Liver (tissue), 9 donors: ENCODE data around the gene BACH1. TPM values are rescaled to one million over a fixed set of nuclear protein-coding genes. Genes with fewer than 3 reads are reported as not detected.

Experiments used
- DNase-seq: peaks from one replicate; pipeline ENCODE4 v3.0.0-alpha.2; 2017; ENCODE audit warnings: low spot score
- H3K27ac ChIP-seq, 2 donors: one replicate each; pipeline ENCODE4 v1.7.0; 2013; ENCODE audit warnings: inconsistent platforms in 2 of 2, low read length in 2 of 2, control low read depth in 1 of 2, low read depth in 1 of 2, mild to moderate bottlenecking in 1 of 2
- H3K27me3 ChIP-seq, 4 donors: one replicate each; pipeline versions ENCODE4 v1.6.1 to v1.7.0; 2013; ENCODE audit warnings: low read length in 3 of 4, inconsistent platforms in 1 of 4, mild to moderate bottlenecking in 1 of 4, moderate library complexity in 1 of 4; ENCODE audit not compliant: control insufficient read depth in 4 of 4, insufficient read depth in 4 of 4
- H3K36me3 ChIP-seq, 4 donors: one replicate each; pipeline versions ENCODE4 v1.6.1 to v1.7.0; 2013; ENCODE audit warnings: low read length in 3 of 4, mild to moderate bottlenecking in 3 of 4, low read depth in 1 of 4, moderate library complexity in 1 of 4; ENCODE audit not compliant: control insufficient read depth in 4 of 4, insufficient read depth in 3 of 4
- H3K4me1 ChIP-seq, 4 donors: one replicate each; pipeline versions ENCODE4 v1.6.1 to v1.7.0; 2013; ENCODE audit warnings: low read length in 3 of 4, mild to moderate bottlenecking in 3 of 4, moderate library complexity in 1 of 4; ENCODE audit not compliant: control insufficient read depth in 4 of 4, insufficient read depth in 4 of 4
- H3K4me3 ChIP-seq, 3 donors: one replicate each; pipeline versions ENCODE4 v1.6.1 to v1.7.0; 2013; ENCODE audit warnings: low read length in 3 of 3, control low read depth in 1 of 3, low read depth in 1 of 3, mild to moderate bottlenecking in 1 of 3
- H3K9ac ChIP-seq, 2 donors: one replicate each; pipeline ENCODE4 v1.7.0; 2013; ENCODE audit warnings: low read length in 2 of 2, mild to moderate bottlenecking in 2 of 2, moderate library complexity in 2 of 2, control low read depth in 1 of 2, low read depth in 1 of 2
- H3K9me3 ChIP-seq, 4 donors: one replicate each; pipeline versions ENCODE4 v1.6.1 to v1.7.0; 2013; ENCODE audit warnings: low read length in 3 of 4; ENCODE audit not compliant: control insufficient read depth in 4 of 4
- EGR1 ChIP-seq, 2 donors: IDR thresholded peaks; 2 replicates each; pipeline ENCODE4 v1.6.1; 2016 to 2018; ENCODE audit warnings: antibody characterized with exemption in 2 of 2, low read depth in 2 of 2
- FOXA1 ChIP-seq: IDR thresholded peaks from 2 replicates; pipeline ENCODE4 v1.6.1; 2016; ENCODE audit warnings: antibody characterized with exemption
- FOXA2 ChIP-seq: IDR thresholded peaks from 2 replicates; pipeline ENCODE4 v1.6.1; 2016; ENCODE audit warnings: antibody characterized with exemption
- GABPA ChIP-seq, 2 donors: IDR thresholded peaks in 1 of 2; conservative IDR thresholded peaks in 1 of 2; 2 replicates each; pipeline ENCODE4 v1.6.1; 2016; ENCODE audit warnings: antibody characterized with exemption in 2 of 2, mild to moderate bottlenecking in 1 of 2, moderate library complexity in 1 of 2
- HNF4A ChIP-seq, 2 donors: conservative IDR thresholded peaks; 2 replicates each; pipeline ENCODE4 v1.6.1; 2016; ENCODE audit warnings: antibody characterized with exemption in 2 of 2, mild to moderate bottlenecking in 2 of 2
- HNF4G ChIP-seq: IDR thresholded peaks from 2 replicates; pipeline ENCODE4 v1.6.1; 2016; ENCODE audit warnings: antibody characterized with exemption
- JUND ChIP-seq, 2 donors: IDR thresholded peaks; 2 replicates each; pipeline ENCODE4 v1.6.1; 2016; ENCODE audit warnings: antibody characterized with exemption in 2 of 2
- NR2F2 ChIP-seq: IDR thresholded peaks from 2 replicates; pipeline ENCODE4 v1.6.1; 2016; ENCODE audit warnings: antibody characterized with exemption
- RAD21 ChIP-seq, 2 donors: IDR thresholded peaks; 2 replicates each; pipeline ENCODE4 v1.6.1; 2016; ENCODE audit warnings: antibody characterized with exemption in 2 of 2, mild to moderate bottlenecking in 2 of 2
- RXRA ChIP-seq, 2 donors: IDR thresholded peaks; 2 replicates each; pipeline ENCODE4 v1.6.1; 2017 to 2018; ENCODE audit warnings: antibody characterized with exemption in 2 of 2, mild to moderate bottlenecking in 1 of 2
- SP1 ChIP-seq: IDR thresholded peaks from 2 replicates; pipeline ENCODE4 v1.6.1; 2018; ENCODE audit warnings: antibody characterized with exemption, mild to moderate bottlenecking
- TAF1 ChIP-seq: conservative IDR thresholded peaks from 2 replicates; pipeline ENCODE4 v1.6.1; 2016; ENCODE audit warnings: antibody characterized with exemption, mild to moderate bottlenecking
- YY1 ChIP-seq: IDR thresholded peaks from 2 replicates; pipeline ENCODE4 v1.6.1; 2016; ENCODE audit warnings: antibody characterized with exemption, mild to moderate bottlenecking
- WGBS: extraction: QIAGEN DNeasy Blood & Tissue Kit; methylation state at CpG from one replicate; pipeline ENCODE4 v1.1.7; 2013; 5-methylcytosine and 5-hydroxymethylcytosine counted together
- polyA plus RNA-seq, 2 donors: library from polyadenylated mRNA; stranded (reverse) in 1 of 2; unstranded in 1 of 2; fragments of 200-250 nt in 1 of 2; fragments of >200 nt in 1 of 2; fragmentation: Nextera tagmentation in 1 of 2; extraction: Ambion mirVana in 1 of 2; gene quantifications; one replicate each; pipeline versions ENCODE4 v1.2.1 to v1.2.3, GENCODE V29; 2013 to 2015
- total RNA-seq, 2 donors: library from RNA; depleted of rRNA; stranded (reverse); fragments of >200 nt; gene quantifications; one replicate each; pipeline ENCODE4 v1.2.3, GENCODE V29; 2014
- TF ChIP-seq, protein P1 (sequence below): IDR thresholded peaks from 2 replicates; pipeline ENCODE4 v1.6.1; 2016; ENCODE audit warnings: antibody characterized with exemption
- TF ChIP-seq, protein P2 (sequence below): fragments of 150-350 bp; IDR thresholded peaks from 2 replicates; pipeline ENCODE4 v1.5.1; 2017; ENCODE audit warnings: improper control_type of control experiment, low read depth, low read length; ENCODE audit not compliant: missing input control
- TF ChIP-seq, protein P3 (sequence below): IDR thresholded peaks from 2 replicates; pipeline ENCODE4 v1.6.1; 2016; ENCODE audit warnings: antibody characterized with exemption, mild to moderate bottlenecking
- TF ChIP-seq, protein P4 (sequence below): IDR thresholded peaks from 2 replicates; pipeline ENCODE4 v1.6.1; 2016; ENCODE audit warnings: antibody characterized with exemption
- TF ChIP-seq, protein P5 (sequence below): IDR thresholded peaks from 2 replicates; pipeline ENCODE4 v1.6.1; 2016; ENCODE audit warnings: antibody characterized with exemption
- donor health status: healthy.
- donor health status: healthy.
- donor health status: healthy.
- donor health status: healthy.
- donor health status: healthy.

Gene BACH1
- total and polyA plus RNA-seq, 4 donors: 7.5 to 47.1 (median 19.9) TPM

DNA sequence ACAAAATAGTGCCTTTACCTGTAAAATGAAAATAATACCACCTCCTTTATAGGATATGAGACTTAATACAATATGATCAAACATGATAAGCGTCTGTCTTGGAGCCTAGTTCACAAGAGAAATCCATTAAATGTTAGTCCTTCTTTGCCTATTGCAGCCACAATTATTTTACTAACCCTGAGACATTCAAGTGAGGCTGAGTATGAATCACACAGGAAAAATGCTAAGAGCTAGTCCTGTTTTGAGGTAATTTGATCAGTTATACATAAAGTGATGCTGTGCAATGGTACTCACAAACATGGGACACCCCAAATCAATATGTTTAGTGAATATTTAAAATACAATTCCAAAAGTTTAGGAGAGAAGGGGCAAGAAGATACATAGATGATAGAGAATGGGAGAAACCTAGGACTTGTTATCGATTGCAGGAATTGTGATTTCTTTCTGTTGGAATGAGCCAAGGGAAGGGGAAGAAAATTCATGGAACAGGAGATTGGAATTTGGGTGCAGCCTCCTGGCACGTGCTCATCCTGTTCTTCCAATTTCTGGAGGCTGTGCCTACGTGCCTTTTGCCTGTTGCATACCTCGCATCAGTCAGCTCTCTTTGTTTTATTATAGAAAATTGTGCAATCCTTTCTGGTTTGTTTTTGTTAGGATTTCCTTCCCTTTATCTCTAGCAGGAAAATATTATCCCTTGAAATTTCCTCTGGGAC lies 39.9 kb upstream of the BACH1 start:
- peaks cover 0 to 4% (median 0%) of the 10 kb centered on the region in 4 donors for H3K4me1 ChIP-seq
- H3K4me3 ChIP-seq: no peak overlapping the region
- H3K36me3 ChIP-seq: no peaks in the 10 kb centered on the region
- H3K9me3 ChIP-seq: peaks cover 0 to 5% (median 3%) of the 10 kb centered on the region in 4 donors
- DNase-seq: no peak
- WGBS: 49% methylated on average over 5 of the region's 5 CpGs
- TF ChIP-seq HNF4G (no peak), RXRA (IDR thresholded peaks at IDR 0.05) (peak in 1 of 2 donors; percentile 7), JUND (IDR thresholded peaks at IDR 0.05) (no peak), HNF4A (conservative IDR thresholded peaks at IDR 0.05) (no peak), GABPA (IDR thresholded peaks at IDR 0.05 in 1 of 2, conservative IDR thresholded peaks at IDR 0.05 in 1 of 2) (no peak), SP1 (no peak), TAF1 (no peak), RAD21 (IDR thresholded peaks at IDR 0.05) (peak in 1 of 2 donors; percentile 17), EGR1 (IDR thresholded peaks at IDR 0.05; ENCODE audit: low read depth in 2 of 2) (no peak), FOXA1 (no peak), FOXA2 (no peak), YY1 (no peak), NR2F2 (no peak)
- TF ChIP-seq, protein P1, sequence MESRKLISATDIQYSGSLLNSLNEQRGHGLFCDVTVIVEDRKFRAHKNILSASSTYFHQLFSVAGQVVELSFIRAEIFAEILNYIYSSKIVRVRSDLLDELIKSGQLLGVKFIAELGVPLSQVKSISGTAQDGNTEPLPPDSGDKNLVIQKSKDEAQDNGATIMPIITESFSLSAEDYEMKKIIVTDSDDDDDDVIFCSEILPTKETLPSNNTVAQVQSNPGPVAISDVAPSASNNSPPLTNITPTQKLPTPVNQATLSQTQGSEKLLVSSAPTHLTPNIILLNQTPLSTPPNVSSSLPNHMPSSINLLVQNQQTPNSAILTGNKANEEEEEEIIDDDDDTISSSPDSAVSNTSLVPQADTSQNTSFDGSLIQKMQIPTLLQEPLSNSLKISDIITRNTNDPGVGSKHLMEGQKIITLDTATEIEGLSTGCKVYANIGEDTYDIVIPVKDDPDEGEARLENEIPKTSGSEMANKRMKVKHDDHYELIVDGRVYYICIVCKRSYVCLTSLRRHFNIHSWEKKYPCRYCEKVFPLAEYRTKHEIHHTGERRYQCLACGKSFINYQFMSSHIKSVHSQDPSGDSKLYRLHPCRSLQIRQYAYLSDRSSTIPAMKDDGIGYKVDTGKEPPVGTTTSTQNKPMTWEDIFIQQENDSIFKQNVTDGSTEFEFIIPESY: no peak
- TF ChIP-seq, protein P2, sequence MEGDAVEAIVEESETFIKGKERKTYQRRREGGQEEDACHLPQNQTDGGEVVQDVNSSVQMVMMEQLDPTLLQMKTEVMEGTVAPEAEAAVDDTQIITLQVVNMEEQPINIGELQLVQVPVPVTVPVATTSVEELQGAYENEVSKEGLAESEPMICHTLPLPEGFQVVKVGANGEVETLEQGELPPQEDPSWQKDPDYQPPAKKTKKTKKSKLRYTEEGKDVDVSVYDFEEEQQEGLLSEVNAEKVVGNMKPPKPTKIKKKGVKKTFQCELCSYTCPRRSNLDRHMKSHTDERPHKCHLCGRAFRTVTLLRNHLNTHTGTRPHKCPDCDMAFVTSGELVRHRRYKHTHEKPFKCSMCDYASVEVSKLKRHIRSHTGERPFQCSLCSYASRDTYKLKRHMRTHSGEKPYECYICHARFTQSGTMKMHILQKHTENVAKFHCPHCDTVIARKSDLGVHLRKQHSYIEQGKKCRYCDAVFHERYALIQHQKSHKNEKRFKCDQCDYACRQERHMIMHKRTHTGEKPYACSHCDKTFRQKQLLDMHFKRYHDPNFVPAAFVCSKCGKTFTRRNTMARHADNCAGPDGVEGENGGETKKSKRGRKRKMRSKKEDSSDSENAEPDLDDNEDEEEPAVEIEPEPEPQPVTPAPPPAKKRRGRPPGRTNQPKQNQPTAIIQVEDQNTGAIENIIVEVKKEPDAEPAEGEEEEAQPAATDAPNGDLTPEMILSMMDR: no peak
- TF ChIP-seq, protein P3, sequence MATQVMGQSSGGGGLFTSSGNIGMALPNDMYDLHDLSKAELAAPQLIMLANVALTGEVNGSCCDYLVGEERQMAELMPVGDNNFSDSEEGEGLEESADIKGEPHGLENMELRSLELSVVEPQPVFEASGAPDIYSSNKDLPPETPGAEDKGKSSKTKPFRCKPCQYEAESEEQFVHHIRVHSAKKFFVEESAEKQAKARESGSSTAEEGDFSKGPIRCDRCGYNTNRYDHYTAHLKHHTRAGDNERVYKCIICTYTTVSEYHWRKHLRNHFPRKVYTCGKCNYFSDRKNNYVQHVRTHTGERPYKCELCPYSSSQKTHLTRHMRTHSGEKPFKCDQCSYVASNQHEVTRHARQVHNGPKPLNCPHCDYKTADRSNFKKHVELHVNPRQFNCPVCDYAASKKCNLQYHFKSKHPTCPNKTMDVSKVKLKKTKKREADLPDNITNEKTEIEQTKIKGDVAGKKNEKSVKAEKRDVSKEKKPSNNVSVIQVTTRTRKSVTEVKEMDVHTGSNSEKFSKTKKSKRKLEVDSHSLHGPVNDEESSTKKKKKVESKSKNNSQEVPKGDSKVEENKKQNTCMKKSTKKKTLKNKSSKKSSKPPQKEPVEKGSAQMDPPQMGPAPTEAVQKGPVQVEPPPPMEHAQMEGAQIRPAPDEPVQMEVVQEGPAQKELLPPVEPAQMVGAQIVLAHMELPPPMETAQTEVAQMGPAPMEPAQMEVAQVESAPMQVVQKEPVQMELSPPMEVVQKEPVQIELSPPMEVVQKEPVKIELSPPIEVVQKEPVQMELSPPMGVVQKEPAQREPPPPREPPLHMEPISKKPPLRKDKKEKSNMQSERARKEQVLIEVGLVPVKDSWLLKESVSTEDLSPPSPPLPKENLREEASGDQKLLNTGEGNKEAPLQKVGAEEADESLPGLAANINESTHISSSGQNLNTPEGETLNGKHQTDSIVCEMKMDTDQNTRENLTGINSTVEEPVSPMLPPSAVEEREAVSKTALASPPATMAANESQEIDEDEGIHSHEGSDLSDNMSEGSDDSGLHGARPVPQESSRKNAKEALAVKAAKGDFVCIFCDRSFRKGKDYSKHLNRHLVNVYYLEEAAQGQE: no peak
- TF ChIP-seq, protein P4, sequence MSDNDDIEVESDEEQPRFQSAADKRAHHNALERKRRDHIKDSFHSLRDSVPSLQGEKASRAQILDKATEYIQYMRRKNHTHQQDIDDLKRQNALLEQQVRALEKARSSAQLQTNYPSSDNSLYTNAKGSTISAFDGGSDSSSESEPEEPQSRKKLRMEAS: peak; percentile 10
- TF ChIP-seq, protein P5, sequence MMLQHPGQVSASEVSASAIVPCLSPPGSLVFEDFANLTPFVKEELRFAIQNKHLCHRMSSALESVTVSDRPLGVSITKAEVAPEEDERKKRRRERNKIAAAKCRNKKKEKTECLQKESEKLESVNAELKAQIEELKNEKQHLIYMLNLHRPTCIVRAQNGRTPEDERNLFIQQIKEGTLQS: no peak
- no peak overlapping the region for H3K27ac ChIP-seq
- no peak overlapping the region for H3K9ac ChIP-seq
- H3K27me3 ChIP-seq: no peaks in the 10 kb centered on the region
